ENCODE data around the gene PARP8. TPM values are rescaled to one million over a fixed set of nuclear protein-coding genes. Genes with fewer than 3 reads are reported as not detected.
A peak's percentile ranks its signal among the peaks of the same experiment; 100 is the strongest.

The PARP8 gene
- total RNA-seq, 1 experiment from 2014 or later = 31.5 TPM

DNA sequence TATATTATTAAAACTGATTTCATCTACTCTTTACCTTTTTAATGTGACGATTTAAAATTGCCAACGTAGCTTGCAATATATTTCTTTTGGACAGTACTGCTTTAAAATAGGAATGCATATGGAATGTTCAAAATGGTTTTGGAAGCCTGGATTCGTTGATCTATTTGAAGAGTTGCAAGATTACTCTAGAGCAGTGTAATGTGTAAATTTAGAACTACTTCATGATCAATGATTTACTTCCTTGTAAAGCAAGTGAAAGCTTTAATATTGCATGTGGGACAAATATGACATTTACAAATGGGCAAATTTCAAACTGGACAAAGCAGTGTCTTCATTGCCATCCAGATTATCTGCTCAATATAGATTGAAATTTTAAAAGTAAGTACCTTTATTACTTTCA is 38.3 kb downstream of the PARP8 start:
- Histone ChIP-seq H3K79me2 (ENCODE audit: low read length) (peaks cover 73% of the 10 kb centered on the region), H4K20me1 (ENCODE audit: insufficient read depth, low read depth, low read length) (no peaks in the 10 kb centered on the region), H3K4me2 (ENCODE audit: low read depth, low read length, poor library complexity, severe bottlenecking) (peak overlapping the region; percentile 44), H3K9me2 (replicated peaks; ENCODE audit: insufficient read depth, low read length) (no peaks in the 10 kb centered on the region), H3K27ac (ENCODE audit: low read length) (0 out of 2 replicates have a peak overlapping the region, but pooled peaks have one; percentile 3), H3K4me1 (ENCODE audit: low read length) (peaks cover 41% of the 10 kb centered on the region), H2AFZ (ENCODE audit: low read length) (no peak overlapping the region), H3K4me3 (ENCODE audit: low read length) (no peak overlapping the region; the same call in 1 of the 2 replicates), H3K9me3 (ENCODE audit: low read length) (no peaks in the 10 kb centered on the region), H3K36me3 (ENCODE audit: insufficient read depth, low read length) (no peaks in the 10 kb centered on the region), H3K9ac (ENCODE audit: low read length) (no peak overlapping the region), H3K27me3 (ENCODE audit: low read length) (no peaks in the 10 kb centered on the region)
- DNase-seq = no peak

DNA sequence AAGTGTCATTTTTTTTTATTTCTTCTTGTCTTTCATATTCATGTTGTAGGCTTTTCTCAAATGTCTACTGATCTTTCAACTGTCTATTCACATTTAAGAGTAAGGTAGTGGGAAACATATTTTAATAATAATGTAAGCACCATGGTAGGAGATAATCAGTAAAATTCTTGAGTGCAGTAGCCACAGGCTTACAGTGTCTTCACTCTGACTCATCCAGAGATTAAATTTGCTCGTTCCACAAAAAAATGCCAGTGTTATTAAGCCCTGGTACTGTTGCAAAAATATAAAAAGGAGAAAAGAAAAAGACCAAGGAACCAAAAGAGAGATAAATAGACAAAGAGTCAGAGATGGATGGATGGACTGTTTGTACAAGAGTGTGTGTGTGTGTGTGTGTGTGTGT is 43.0 kb downstream of the PARP8 start:
- Histone ChIP-seq H2AFZ (ENCODE audit: low read length) (no peak overlapping the region), H3K9me2 (replicated peaks; ENCODE audit: insufficient read depth, low read length) (no peaks in the 10 kb centered on the region), H3K4me2 (ENCODE audit: low read depth, low read length, poor library complexity, severe bottlenecking) (no peak overlapping the region), H4K20me1 (ENCODE audit: insufficient read depth, low read depth, low read length) (no peaks in the 10 kb centered on the region; the same call in 1 of the 2 replicates), H3K27ac (ENCODE audit: low read length) (peak overlapping the region; percentile 6; the same call in 1 of the 2 replicates), H3K79me2 (ENCODE audit: low read length) (peaks cover 62% of the 10 kb centered on the region), H3K9me3 (ENCODE audit: low read length) (no peaks in the 10 kb centered on the region), H3K4me3 (ENCODE audit: low read length) (no peak overlapping the region), H3K9ac (ENCODE audit: low read length) (no peak overlapping the region), H3K27me3 (ENCODE audit: low read length) (no peaks in the 10 kb centered on the region), H3K4me1 (ENCODE audit: low read length) (peaks cover 34% of the 10 kb centered on the region), H3K36me3 (ENCODE audit: insufficient read depth, low read length) (no peaks in the 10 kb centered on the region)
- no peak for DNase-seq

DNA sequence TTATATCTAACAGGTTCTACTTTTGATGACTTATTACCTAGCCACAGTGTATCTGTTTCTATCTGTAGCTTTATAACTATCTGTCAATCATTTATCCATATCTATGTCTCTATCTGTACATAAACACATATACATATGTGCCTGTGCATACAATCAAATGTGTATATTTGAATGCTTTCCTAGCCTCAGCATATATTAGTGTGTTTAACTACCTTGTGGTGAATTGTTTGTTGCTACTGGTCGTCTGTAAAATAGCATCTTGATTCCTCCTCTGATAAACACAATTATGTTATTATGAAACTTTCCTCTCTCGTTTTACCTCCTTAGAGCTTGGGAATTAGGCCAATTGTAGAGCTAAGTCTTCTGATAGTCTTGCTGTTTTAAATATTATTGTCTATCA is 44.4 kb downstream of the PARP8 start:
- Histone ChIP-seq H3K4me2 (ENCODE audit: low read depth, low read length, poor library complexity, severe bottlenecking) (peak overlapping the region; percentile 19), H3K9me3 (ENCODE audit: low read length) (no peaks in the 10 kb centered on the region), H3K27ac (ENCODE audit: low read length) (0 out of 2 replicates have a peak overlapping the region, but pooled peaks have one; percentile 23), H3K36me3 (ENCODE audit: insufficient read depth, low read length) (no peaks in the 10 kb centered on the region), H3K27me3 (ENCODE audit: low read length) (no peaks in the 10 kb centered on the region), H2AFZ (ENCODE audit: low read length) (no peak overlapping the region), H3K79me2 (ENCODE audit: low read length) (peaks cover 58% of the 10 kb centered on the region), H3K4me3 (ENCODE audit: low read length) (peak overlapping the region; percentile 8; the same call in 1 of the 2 replicates), H3K4me1 (ENCODE audit: low read length) (peaks cover 31% of the 10 kb centered on the region), H3K9ac (ENCODE audit: low read length) (0 out of 2 replicates have a peak overlapping the region, but pooled peaks have one; percentile 18), H4K20me1 (ENCODE audit: insufficient read depth, low read depth, low read length) (no peaks in the 10 kb centered on the region; the same call in 1 of the 2 replicates), H3K9me2 (replicated peaks; ENCODE audit: insufficient read depth, low read length) (no peaks in the 10 kb centered on the region)
- no peak for DNase-seq

DNA sequence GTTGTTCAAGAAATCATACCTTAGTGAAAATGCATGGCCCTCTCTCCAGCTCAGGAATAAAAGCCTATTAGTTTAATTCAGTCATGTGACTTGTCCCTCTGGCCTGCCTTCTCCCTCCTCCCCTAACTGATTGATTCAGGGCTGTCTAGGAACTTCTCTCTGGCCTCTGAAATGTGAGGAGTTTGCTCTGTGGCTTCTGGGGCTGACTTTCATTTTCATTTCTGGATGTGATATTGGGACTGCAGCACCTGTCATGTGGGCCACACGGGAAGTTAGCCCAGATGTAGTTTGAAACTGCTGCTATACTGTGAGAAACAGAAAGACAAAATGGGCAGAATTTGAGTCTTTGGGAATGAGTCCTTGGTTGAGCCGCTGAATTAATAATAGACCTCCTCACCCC is 44.8 kb downstream of the PARP8 start:
- Histone ChIP-seq H3K4me1 (ENCODE audit: low read length) (peaks cover 31% of the 10 kb centered on the region), H4K20me1 (ENCODE audit: insufficient read depth, low read depth, low read length) (no peaks in the 10 kb centered on the region; the same call in 1 of the 2 replicates)

DNA sequence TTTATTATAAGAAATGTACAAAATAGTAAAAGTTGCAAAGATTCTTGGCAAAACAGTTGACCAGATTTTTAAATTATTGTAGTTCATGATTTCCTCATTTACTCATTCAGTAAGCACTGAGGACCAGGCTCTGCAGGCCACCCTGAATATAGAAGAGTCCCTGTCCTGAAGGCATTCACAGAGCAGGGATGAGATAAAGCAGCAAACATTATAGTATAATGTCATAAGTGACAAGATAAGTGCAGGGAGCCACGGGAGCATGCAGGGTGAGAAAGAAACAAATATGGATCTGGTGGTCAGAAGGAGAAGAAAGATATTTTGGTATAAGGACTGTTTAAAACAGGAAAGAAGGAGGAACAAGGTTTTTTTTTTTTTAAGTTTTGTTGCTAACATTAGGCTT is 46.0 kb downstream of the PARP8 start:
- Histone ChIP-seq H3K4me3 (ENCODE audit: low read length) (no peak overlapping the region), H3K9me2 (replicated peaks; ENCODE audit: insufficient read depth, low read length) (no peaks in the 10 kb centered on the region), H3K9ac (ENCODE audit: low read length) (no peak overlapping the region), H3K36me3 (ENCODE audit: insufficient read depth, low read length) (no peaks in the 10 kb centered on the region), H3K4me1 (ENCODE audit: low read length) (peaks cover 33% of the 10 kb centered on the region), H3K4me2 (ENCODE audit: low read depth, low read length, poor library complexity, severe bottlenecking) (no peak overlapping the region), H4K20me1 (ENCODE audit: insufficient read depth, low read depth, low read length) (no peaks in the 10 kb centered on the region; the same call in 1 of the 2 replicates), H3K9me3 (ENCODE audit: low read length) (no peaks in the 10 kb centered on the region), H3K79me2 (ENCODE audit: low read length) (peaks cover 50% of the 10 kb centered on the region), H3K27me3 (ENCODE audit: low read length) (no peaks in the 10 kb centered on the region), H2AFZ (ENCODE audit: low read length) (no peak overlapping the region), H3K27ac (ENCODE audit: low read length) (no peak overlapping the region)
- no peak for DNase-seq

More for the DNA sequence above, 44.8 kb downstream of the PARP8 start:
- 0 out of 2 replicates have a peak overlapping the region, but pooled peaks have one; percentile 23 for H3K27ac ChIP-seq (ENCODE audit: low read length)
- H3K9me3 ChIP-seq (ENCODE audit: low read length) = no peaks in the 10 kb centered on the region
- no peaks in the 10 kb centered on the region for H3K27me3 ChIP-seq (ENCODE audit: low read length)
- no peaks in the 10 kb centered on the region for H3K36me3 ChIP-seq (ENCODE audit: insufficient read depth, low read length)
- peak overlapping the region; percentile 8; the same call in 1 of the 2 replicates for H3K4me3 ChIP-seq (ENCODE audit: low read length)
- peak overlapping the region; percentile 19 for H3K4me2 ChIP-seq (ENCODE audit: low read depth, low read length, poor library complexity, severe bottlenecking)
- H2AFZ ChIP-seq (ENCODE audit: low read length) = no peak overlapping the region
- H3K79me2 ChIP-seq (ENCODE audit: low read length) = peaks cover 61% of the 10 kb centered on the region
- H3K9me2 ChIP-seq (replicated peaks; ENCODE audit: insufficient read depth, low read length) = no peaks in the 10 kb centered on the region
- peak overlapping the region; percentile 18; the same call in 1 of the 2 replicates for H3K9ac ChIP-seq (ENCODE audit: low read length)
- peak; percentile 50 for DNase-seq

DNA sequence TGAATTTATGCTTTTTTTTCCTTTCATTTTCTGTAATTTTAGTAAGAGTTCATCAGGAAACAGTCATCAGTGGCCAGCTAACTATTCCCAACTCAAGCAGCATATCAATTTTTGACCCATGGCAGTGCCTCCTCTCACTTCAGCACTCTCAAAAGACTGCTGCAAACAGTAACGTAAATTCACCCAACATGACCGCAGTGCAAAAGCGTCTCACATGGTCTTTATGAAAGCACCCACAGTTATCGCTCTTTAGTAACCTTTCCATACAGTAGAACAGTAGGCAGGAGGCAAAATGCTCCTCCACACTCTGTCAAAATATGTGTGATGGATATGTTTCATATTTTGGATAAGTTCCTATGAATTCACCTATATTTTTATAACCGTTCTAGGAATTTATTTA is 48.6 kb downstream of the PARP8 start:
- Histone ChIP-seq H3K27me3 (ENCODE audit: low read length) (no peaks in the 10 kb centered on the region), H2AFZ (ENCODE audit: low read length) (no peak overlapping the region), H3K9me2 (replicated peaks; ENCODE audit: insufficient read depth, low read length) (no peaks in the 10 kb centered on the region), H4K20me1 (ENCODE audit: insufficient read depth, low read depth, low read length) (no peaks in the 10 kb centered on the region; the same call in 1 of the 2 replicates), H3K9ac (ENCODE audit: low read length) (no peak overlapping the region), H3K4me2 (ENCODE audit: low read depth, low read length, poor library complexity, severe bottlenecking) (no peak overlapping the region), H3K4me3 (ENCODE audit: low read length) (no peak overlapping the region), H3K36me3 (ENCODE audit: insufficient read depth, low read length) (no peaks in the 10 kb centered on the region), H3K9me3 (ENCODE audit: low read length) (no peaks in the 10 kb centered on the region), H3K79me2 (ENCODE audit: low read length) (peaks cover 49% of the 10 kb centered on the region), H3K4me1 (ENCODE audit: low read length) (peaks cover 35% of the 10 kb centered on the region), H3K27ac (ENCODE audit: low read length) (no peak overlapping the region)
- DNase-seq = no peak

DNA sequence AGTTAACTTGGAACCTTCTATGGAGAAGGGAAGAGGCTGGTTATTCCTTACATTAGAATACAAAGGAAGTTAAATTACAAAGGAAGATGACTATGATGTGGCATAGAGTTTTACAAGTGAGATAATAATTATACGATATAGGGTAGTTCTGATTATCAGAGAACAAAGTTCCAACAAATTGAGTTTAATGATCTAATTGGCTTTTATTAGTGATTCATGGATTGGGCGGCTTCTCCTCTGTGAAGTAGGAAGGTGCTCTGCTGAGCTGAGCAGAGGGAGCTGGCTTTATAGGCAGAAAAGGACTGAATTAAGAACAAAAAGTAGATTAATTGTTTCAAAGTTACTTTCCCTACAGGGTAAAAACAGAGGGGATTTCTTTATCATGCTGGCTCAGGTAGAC is 49.7 kb downstream of the PARP8 start:
- no peaks in the 10 kb centered on the region; the same call in 1 of the 2 replicates for H4K20me1 ChIP-seq (ENCODE audit: insufficient read depth, low read depth, low read length)

DNA sequence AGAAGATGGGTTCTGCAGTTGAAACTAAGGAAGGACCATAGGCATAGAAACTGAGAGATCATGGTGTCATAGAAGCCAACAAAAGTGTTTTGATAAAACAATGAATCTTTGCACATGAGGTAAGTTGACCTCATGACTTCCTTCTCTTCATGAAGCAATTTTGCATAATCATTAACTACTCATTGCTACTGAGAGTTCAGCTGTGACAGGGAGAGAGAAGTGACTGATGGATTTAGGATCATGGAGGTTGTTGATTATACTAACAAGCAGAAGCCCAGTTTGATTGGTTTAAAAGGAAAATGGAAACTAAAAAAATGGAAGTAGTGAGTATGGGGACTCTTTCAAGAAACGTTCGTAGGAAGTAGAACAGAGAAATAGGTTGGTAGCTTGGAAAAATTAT is 51.2 kb downstream of the PARP8 start:
- Histone ChIP-seq H3K4me1 (ENCODE audit: low read length) (peaks cover 14% of the 10 kb centered on the region), H2AFZ (ENCODE audit: low read length) (no peak overlapping the region), H3K9ac (ENCODE audit: low read length) (no peak overlapping the region), H4K20me1 (ENCODE audit: insufficient read depth, low read depth, low read length) (peaks cover 5% of the 10 kb centered on the region; the same call in 1 of the 2 replicates), H3K9me3 (ENCODE audit: low read length) (no peaks in the 10 kb centered on the region), H3K4me2 (ENCODE audit: low read depth, low read length, poor library complexity, severe bottlenecking) (no peak overlapping the region), H3K79me2 (ENCODE audit: low read length) (peaks cover 47% of the 10 kb centered on the region), H3K27me3 (ENCODE audit: low read length) (no peaks in the 10 kb centered on the region), H3K36me3 (ENCODE audit: insufficient read depth, low read length) (no peaks in the 10 kb centered on the region), H3K9me2 (replicated peaks; ENCODE audit: insufficient read depth, low read length) (no peaks in the 10 kb centered on the region), H3K4me3 (ENCODE audit: low read length) (no peak overlapping the region), H3K27ac (ENCODE audit: low read length) (no peak overlapping the region)
- no peak for DNase-seq

More for the DNA sequence above, 49.7 kb downstream of the PARP8 start:
- no peaks in the 10 kb centered on the region for H3K9me3 ChIP-seq (ENCODE audit: low read length)
- H3K4me1 ChIP-seq (ENCODE audit: low read length) = peaks cover 29% of the 10 kb centered on the region
- peaks cover 49% of the 10 kb centered on the region for H3K79me2 ChIP-seq (ENCODE audit: low read length)
- no peak for DNase-seq
- no peak overlapping the region for H2AFZ ChIP-seq (ENCODE audit: low read length)
- no peaks in the 10 kb centered on the region for H3K36me3 ChIP-seq (ENCODE audit: insufficient read depth, low read length)
- H3K4me2 ChIP-seq (ENCODE audit: low read depth, low read length, poor library complexity, severe bottlenecking) = no peak overlapping the region
- no peak overlapping the region for H3K27ac ChIP-seq (ENCODE audit: low read length)
- H3K9ac ChIP-seq (ENCODE audit: low read length) = no peak overlapping the region
- no peak overlapping the region for H3K4me3 ChIP-seq (ENCODE audit: low read length)
- H3K27me3 ChIP-seq (ENCODE audit: low read length) = no peaks in the 10 kb centered on the region
- no peaks in the 10 kb centered on the region for H3K9me2 ChIP-seq (replicated peaks; ENCODE audit: insufficient read depth, low read length)
